Measurements from ENCODE around the gene FKBP5.
"Not testable (repeated sequence)": the region's sequence is repeated elsewhere in the genome, so short reads cannot be mapped to it uniquely, and the experiment has no call there.

FKBP5 gene

DNA sequence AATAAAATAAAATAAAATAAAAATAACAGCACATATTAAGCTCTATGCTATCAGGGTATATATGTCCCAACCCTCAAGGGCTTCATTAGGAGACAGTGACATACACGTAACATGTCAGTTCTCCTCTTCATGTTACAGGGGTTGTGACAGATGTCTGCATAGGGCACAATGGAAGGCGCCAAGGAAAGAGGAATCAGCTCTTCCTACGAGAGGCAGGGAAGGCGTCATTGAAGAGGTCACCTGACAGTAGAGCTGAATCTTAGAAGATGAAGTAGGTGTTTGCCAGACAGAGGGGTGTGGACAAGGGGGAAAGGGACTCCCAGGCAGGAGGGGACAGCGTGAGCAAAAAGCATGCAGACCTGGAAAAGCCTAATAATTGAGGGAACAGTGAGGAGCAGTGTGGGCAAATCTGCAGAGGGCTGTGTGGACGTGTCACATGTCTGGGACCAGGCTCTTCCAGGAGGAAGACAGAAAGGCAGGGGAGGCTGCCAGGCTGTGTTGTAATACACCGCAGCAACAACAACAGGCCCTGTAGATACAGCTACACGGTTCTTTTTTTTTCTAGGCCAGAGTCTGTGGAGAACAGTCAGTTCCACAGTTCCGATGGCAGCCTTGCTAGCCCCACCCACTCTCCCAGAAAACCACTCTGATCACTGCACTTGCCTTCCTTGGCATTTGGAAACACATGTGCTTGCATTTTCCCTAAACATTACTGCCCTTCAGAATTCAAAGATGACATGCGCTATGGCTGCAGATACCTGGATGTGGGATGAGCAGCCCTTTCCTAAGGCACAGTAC lies 2.5 kb upstream of the FKBP5 start:
- DNase-seq (ENCODE audit: low read depth in 1 of 2, low spot score in 1 of 2), result no peak

DNA sequence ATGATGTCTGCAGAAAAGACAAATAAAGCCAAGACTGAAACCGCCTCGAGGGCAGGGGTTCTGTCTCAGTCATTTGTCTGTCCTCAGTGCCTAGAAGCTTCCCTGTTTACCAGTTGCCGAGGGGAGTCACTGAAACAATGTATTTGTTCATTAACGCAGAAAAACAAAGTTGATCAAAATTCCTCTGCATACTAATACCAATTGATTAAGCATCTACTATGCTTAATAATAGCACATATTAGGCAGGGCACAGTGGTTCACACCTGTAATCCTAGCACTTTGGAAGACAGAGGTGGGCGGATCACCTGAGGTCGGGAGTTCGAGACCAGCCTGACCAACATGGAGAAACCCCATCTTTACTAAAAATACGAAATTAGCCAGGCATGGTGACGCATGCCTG lies 1.8 kb upstream of the FKBP5 start:
- DNase-seq (ENCODE audit: low read depth in 1 of 2, low spot score in 1 of 2), result no peak

DNA sequence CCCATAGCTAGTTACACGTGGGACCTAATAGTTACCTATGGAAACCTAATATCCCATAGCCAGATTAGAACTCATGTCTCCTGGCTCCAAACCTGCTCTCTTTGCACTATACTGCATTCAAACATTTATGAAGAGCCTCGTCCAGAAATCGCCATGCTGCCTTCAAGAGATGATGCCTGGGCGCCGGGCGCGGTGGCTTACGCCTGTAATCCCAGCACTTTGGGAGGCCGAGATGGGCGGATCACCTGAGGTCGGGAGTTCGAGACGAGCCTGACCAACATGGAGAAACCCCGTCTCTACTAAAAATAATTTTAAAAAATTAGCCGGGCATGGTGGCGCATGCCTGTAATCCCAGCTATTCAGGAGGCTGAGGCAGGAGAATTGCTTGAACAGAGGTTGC lies 1.3 kb upstream of the FKBP5 start:
- DNase-seq (ENCODE audit: low read depth in 1 of 2, low spot score in 1 of 2), result not testable (repeated sequence)

DNA sequence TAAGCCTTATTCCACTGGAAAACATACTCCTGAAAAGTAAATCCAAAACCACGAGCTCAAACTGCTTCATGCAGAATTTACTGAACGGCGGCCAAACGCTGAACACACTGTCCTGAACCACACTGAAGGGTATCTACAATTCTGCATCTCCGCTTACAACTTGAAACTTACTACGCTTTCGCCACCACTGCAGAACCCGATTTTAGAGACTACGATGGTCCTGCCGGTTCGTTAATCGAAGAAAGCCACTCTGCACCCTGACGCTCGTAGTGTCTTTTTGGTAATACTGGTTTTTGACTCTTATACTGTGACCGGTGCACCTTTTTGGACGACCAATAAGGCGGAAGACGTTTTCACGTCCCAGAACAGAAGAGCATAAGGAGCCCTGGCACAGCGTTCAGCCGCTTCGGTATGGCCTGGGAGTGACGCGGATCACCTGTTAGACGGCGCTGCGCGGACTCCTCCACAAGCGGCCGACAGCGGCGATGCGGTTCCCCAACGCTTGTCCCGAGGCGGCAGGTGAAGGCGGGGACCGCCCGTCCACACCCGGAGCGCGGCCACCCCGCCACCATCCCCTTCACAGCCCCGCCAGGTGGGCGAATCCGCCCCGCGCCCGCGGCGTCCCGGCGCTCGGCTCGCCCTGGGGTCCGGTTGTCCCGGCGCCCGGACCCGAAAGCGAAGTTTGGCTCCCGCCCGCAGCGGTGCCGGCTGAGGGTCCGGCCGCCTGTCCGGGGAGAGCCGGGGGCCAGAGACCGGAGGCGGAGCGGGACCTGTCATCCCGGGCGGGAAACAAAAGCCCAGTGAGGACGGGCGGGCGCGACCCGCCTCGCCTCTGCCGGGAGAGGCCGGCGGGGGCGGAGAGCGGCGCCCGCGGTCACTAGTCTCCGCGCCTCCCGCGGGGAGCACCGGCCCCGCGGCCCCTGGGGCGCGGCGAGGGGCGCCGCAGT lies 784 bp downstream of the FKBP5 start:
- DNase-seq (ENCODE audit: low read depth in 1 of 2, low spot score in 1 of 2), result peak; percentile 25 to 27

DNA sequence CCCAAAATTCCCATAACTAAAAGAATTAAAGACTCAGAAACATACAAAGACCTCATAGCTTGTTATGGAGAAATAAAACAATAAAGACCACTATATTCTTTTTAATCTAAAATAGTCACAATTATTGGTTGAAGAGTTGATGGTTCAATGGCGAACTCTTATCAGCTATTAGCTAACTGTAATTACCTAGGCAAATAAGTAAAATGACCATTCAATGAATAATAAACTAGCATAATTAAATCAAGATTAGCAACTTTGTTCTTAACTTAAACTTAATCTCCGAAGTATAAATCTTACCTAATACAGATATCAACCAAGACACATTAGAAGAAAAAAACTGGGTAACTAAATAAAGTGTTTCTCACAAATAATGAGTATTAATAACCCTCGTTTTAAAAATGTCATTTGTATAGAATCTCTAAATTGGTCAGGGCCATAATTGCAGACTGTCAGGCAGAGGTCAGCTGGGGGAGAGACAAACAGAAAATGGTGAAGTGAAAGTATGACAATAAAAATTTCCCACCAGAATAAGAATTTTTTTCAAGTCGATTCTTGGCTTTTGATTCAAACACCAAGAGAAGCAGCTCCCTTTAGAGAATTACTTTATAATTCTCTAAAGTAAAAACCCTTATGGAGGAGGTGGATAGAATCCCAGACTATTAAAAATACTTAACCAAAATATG lies 1.7 kb downstream of the FKBP5 start:
- DNase-seq (ENCODE audit: low read depth in 1 of 2, low spot score in 1 of 2), result no peak

DNA sequence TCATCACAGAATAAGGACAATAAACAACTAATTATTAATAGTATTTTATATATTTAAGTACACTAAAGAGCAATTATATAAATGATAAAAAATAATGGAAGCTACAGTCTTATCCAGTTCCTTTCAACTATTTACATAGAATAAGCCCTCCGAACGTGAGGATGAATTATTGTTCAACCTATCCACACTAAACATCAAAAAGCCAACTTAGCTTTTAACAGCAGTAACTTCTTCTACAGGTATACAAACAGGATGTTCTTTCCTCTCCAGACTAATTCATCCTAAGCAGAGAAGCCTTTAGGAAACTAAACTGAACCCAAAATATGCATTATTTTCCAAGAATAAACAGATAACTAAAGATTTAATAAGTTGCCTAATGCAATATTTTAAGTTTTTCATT lies 2.3 kb downstream of the FKBP5 start:
- no peak for DNase-seq (ENCODE audit: low read depth in 1 of 2, low spot score in 1 of 2)

DNA sequence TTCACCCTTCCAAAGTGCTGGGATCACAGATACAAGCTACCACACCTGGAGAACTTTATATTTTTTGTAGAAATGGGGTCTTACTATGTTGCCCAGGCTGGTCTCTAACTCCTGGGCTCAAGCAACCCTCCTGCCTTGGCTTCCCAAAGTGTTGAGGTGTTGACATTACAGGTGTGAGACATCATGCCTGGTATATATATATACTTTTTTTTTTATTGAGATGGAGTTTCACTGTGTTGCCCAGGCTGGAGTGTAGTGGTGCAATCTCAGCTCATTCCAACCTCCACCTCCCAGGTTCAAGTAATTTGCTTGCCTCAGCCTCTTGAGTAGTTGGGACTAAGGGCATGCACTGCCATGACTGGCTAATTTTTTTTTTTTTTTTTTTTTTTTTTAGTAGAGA lies 5.4 kb downstream of the FKBP5 start:
- no peak for DNase-seq (ENCODE audit: low read depth in 1 of 2, low spot score in 1 of 2)

DNA sequence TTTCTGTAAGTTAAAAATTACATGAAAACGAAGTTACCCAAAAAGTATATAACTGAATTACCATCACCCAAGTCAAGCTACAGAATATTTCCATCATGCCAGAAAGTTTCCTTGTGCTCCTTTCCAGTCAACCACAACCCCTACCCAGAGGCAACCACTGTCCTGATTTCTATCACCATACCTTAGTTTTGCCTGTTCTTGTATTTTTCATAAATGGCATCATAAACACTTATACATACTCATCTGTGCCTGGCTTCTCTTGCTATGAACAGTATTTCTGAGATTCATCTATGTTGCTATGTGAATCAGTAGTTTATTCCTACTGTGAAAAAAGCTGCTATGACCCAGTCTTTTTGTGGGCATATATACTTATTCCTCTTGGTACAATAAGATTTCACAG lies 7.4 kb downstream of the FKBP5 start:
- DNase-seq (ENCODE audit: low read depth in 1 of 2, low spot score in 1 of 2), result no peak

DNA sequence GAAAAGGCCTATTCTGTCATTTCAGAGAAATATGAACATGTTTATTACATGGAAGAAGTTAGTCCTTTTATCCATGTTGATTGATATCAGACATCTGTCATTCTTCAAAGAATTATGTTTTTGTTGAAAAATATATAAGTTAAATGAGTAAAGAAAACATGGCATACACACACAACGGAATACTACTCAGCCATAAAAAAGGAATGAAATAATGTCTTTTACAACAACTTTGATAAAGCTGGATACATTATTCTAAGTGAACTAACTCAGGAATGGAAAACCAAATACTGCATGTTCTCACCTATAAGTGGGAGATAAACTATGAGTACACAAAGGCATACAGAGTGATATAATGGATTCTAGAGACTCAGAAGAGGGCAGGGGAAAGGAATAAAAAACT lies 9.3 kb downstream of the FKBP5 start:
- DNase-seq (ENCODE audit: low read depth in 1 of 2, low spot score in 1 of 2), result no peak

DNA sequence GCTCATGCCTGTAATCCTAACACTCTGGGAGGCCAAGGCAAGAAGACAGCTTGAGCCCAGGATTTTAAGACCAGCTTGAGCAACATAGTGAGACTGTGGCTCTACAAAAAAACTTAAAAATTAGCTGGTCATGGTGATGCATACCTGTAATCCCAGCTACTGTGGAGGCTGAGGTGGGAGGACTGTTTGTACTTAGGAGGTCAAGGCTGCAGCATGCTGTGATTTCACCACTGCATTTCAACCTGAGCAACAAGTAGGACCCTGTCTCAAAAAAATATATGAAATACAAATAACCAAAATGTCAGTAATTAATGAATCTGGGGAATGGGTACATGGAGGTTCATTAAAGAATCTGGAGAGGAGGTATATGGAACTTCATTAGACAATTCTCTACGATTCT lies 9.9 kb downstream of the FKBP5 start:
- DNase-seq (ENCODE audit: low read depth in 1 of 2, low spot score in 1 of 2), result no peak

DNA sequence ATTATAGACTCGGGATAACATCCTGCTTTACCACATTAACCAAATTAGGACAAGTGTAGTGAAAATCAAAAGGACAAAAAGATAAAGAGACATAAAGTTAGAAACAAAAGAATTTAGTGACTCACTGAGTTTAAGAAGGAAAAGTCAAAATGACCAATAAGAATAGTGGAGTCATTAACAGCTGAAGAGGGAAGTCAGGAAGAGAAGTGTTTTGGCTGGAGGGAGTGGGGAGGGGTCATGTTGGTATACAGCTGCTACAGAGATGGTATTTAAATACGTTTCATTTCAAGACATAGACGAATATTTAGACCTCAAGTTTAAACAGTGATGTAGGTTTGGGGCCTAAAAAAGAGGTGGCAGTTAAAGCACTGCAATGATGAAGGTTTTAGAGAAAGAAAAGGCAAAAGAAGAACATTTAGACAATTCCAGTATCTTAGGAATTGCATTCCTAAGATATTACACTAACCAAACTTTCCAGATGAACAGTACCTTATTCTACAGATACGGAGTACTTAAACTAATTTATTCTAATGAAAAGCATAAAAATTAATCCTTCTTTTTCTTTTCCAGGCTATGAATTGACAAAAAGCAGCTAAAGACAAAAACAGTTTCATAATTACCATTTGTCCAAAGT lies 10.6 kb downstream of the FKBP5 start:
- DNase-seq (ENCODE audit: low read depth in 1 of 2, low spot score in 1 of 2), result no peak

DNA sequence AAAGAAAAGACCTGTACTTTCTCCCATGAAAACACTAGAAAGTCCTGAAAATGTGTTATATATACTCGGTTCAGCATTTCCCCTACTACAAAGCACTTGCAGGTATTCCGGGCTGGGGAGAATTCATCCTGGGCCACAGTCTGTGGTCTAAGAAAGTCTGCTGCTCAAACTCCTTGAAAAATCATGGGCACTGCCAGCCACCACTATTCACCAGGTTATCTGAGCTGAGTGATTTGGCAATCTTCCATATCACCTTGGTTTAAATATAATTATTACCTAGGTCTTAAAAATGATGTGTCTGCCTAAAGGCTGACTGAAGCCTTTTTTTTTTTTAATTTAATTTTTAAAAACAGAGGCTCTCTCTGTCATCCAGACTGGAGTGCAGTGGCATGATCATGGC lies 11.3 kb downstream of the FKBP5 start:
- no peak for DNase-seq (ENCODE audit: low read depth in 1 of 2, low spot score in 1 of 2)

DNA sequence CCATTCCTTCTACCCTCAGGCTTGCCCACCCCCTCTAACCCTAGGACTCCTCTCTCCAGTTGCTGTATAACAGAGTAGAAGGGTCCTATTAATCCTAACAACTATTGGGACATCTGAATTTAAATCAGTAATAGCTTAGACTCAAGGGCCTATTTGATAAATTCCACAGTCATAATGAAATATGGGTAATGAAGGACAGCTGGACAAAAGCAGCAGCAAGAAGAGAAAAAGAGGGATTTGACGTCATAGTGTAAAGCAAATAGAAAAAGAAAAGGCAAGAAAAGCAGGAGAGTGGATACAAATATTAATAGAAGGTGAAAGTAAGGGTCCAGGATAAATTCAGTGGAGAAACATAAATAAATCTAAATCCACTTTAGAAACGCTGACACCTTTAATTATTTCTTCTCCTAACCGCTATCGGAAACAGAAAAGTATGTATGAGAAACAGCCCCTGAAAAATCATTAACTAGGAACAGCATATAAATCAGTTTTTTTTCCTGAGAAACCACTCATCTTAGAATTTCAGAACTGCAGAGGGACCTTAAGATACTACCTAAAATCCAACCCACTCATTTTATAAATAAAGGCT lies 12.8 kb downstream of the FKBP5 start:
- no peak for DNase-seq (ENCODE audit: low read depth in 1 of 2, low spot score in 1 of 2)

DNA sequence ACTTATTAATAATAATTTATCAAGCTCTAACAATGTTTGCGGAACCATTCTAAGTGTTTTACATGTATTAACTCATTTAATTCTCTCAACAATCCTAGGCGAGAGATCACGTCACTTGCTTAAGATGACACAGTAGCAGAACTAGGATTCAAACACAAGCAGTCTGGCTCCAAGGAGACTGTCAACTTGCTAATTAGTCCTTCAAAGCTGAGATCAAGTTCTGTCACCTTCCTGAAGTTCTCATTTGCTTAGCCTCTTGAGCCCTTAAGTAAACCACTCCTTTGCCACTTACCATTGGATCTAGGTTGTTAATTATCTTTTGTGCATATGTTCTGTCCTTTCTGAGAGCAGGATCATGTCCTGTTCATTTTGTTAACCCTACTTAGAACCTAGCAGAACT lies 14.1 kb downstream of the FKBP5 start:
- no peak for DNase-seq (ENCODE audit: low read depth in 1 of 2, low spot score in 1 of 2)

DNA sequence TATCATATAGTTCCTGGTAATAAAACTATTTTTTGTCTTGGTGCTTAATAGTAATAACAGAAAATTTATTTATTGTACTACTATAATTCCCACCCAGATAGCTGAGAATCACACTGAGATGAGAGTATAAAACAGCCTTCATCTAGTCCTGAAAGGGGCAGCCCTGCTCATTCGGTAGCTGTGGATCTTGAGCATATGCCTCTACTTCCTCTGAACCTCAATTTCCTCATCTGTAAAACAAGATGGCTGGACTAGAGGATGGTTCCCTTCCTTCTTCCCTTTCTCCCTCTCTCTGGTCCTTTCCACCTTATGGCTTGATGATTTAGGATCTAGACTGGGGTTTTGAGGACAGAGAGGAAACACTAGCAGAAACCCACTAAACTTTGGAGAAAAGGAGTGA lies 15.0 kb downstream of the FKBP5 start:
- DNase-seq (ENCODE audit: low read depth in 1 of 2, low spot score in 1 of 2), result no peak

DNA sequence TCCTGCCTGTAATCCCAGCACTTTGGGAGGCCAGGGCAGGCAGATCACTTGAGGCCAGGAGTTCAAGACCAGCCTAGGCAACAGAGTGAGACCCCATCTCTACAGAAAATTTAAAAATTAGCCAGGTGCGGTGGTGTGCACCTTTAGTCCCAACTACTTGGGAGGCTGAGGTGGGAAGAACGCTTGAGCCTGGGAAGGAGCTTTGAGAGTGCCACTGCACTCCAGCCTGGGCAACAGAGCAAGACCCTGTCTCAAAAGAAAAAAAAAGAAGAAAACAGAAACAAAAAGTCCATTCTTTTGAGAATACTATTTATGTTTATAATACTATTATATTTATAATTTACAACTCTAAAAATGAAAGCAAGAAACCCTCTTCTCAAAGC lies 15.4 kb downstream of the FKBP5 start:
- DNase-seq (ENCODE audit: low read depth in 1 of 2, low spot score in 1 of 2), result not testable (repeated sequence)

DNA sequence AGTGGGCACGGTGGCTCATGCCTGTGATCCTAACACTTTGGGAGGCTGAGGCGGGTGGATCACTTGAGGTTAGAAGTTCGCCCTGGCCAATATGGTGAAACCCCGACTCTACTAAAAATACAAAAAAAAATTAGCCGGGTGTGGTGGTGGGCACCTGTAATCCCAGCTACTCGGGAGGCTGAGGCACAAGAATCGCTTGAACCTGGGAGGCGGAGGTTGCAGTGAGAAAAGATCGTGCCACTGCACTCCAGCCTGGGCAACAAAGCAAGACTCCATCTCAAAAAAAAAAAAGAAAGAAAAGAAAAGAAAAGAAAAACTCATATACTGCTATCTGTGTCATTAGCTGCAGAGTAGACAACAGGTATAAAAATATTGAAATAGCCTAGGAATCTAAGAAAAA lies 18.3 kb downstream of the FKBP5 start:
- not testable (repeated sequence) for DNase-seq (ENCODE audit: low read depth in 1 of 2, low spot score in 1 of 2)

DNA sequence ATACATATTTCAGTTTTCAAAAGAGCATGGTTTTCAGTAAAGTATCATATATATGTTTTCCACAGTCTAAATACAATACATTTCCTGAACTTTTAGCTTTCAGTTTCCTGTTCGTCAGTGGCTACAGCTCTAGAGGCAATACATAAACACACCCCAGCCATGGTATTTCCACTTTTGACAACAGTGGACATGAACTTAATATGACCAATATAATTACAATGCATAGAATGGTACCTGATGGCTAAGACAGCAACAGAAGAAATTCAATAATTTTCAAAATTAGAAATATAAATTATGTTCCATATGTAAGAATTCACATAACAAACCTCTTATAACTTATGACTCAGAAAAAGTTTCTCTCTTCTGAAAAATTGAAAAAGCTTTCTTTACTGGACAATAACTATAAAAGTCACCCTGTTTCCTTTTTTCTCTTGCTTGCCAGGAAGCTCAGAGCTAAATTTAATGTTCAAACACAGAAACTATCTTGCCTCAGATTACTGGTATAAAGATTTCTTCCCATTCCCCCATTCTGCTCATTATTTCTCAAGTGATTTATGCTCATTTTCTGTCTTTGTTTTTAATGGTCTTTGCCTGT lies 19.2 kb downstream of the FKBP5 start:
- no peak for DNase-seq (ENCODE audit: low read depth in 1 of 2, low spot score in 1 of 2)

DNA sequence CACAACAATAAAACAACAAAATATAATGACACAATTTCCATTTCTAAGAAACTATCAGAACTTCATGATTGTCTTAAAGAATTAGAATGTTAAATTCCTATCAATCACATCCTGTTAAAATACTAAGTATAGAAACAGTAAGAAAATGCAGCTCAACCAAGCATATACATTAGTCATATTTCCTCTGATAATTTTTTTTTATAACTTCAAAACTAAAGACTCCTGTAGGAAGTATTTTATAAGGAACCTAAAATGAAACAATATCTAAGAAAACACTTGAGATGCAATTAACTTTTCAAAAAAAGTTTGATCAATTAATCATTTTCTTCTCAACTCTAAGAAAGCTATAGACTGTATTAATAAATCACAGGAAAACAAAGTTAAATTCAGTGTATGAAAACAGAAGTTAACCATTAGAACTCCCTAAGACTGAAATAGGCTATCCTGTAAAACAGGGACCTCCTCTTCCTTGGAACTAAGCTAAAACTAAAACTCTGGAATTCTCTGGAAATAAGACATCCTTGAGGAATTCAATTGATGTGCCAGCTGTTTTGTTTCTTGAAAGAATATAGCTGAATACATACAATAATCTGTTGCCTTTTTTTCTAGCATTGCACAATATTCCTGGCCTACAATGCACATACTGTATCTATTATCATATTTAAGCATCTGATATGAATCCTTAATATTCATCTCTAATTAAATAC lies 19.8 kb downstream of the FKBP5 start:
- DNase-seq (ENCODE audit: low read depth in 1 of 2, low spot score in 1 of 2), result no peak

DNA sequence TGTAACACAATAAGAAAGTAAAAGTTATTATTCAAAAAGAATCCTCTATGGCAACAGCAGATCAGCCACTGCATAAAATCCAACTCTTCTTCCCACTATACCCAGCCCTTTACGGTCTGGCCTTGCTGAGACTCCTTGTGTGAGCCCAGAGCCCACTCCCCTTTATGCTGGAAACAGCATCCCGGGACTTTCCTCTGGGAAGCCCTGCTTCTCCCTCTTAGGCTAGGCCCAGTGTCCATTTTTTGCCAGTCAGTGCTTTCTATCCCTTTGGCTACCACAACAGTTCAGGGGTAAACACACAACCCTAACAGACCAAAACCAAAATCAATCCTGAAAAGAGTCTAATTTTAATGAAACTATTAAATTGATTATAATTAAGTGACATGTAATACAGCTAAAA lies 20.6 kb downstream of the FKBP5 start:
- DNase-seq (ENCODE audit: low read depth in 1 of 2, low spot score in 1 of 2), result no peak
